Pancreas (tissue), 10 donors: Measurements from ENCODE around the gene FRMD4A. TPM values are rescaled to one million over a fixed set of nuclear protein-coding genes. Genes with fewer than 3 reads are reported as not detected.

Experiments
- ATAC-seq, 4 donors: fragments of 200-7000 bp; cut with Tn5 transposase; one replicate each; pipeline versions ENCODE4 v1.8.0 to v1.9.1; 2020; ENCODE audit warnings: mild to moderate bottlenecking in 4 of 4, moderate library complexity in 4 of 4
- DNase-seq, 6 donors: peaks; one replicate each; pipeline ENCODE4 v3.0.0-alpha.2; 2020
- FAIRE-seq: peaks from 2 replicates; lab custom pipeline; 2012; peaks lifted over from hg19 to GRCh38; lab: Jason Lieb, UNC
- H3K27ac ChIP-seq, 4 donors: fragments of 200-600 bp; sonication (generic); 1 replicate in 3 of 4; 2 replicates in 1 of 4; pipeline versions ENCODE4 v1.5.0 to v1.8.0; 2020
- H3K27me3 ChIP-seq, 4 donors: fragments of 200-600 bp; one replicate each; pipeline ENCODE4 v1.8.0; 2021
- H3K36me3 ChIP-seq, 3 donors: fragments of 200-600 bp; sonication (generic) in 1 of 3; one replicate each; pipeline versions ENCODE4 v1.5.0 to v1.8.0; 2020 to 2021
- H3K4me1 ChIP-seq, 3 donors: fragments of 200-600 bp; one replicate each; pipeline ENCODE4 v1.8.0; 2021
- H3K4me3 ChIP-seq, 4 donors: fragments of 200-600 bp; sonication (generic) in 2 of 4; one replicate each; pipeline versions ENCODE4 v1.5.0 to v1.8.0; 2020 to 2021
- H3K9me3 ChIP-seq, 4 donors: fragments of 200-600 bp; one replicate each; pipeline ENCODE4 v1.8.0; 2021
- CTCF ChIP-seq, 4 donors: fragments of 200-600 bp; sonication (generic) in 3 of 4; IDR thresholded peaks; one replicate each; pipeline versions ENCODE4 v1.5.0 to v1.8.0; 2021; ENCODE audit warnings: antibody characterized with exemption in 4 of 4
- WGBS, 2 donors: extraction: QIAGEN DNeasy Blood & Tissue Kit; methylation state at CpG; one replicate each; pipeline ENCODE4 v1.1.7; 2013; 5-methylcytosine and 5-hydroxymethylcytosine counted together
- intact Hi-C, 3 donors: fragments of 100-400 bp; cut with DNase I; formaldehyde crosslinking; loops; one replicate each; pipeline versions ENCODE4 v1.11.1 to v1.14.2; 2022
- polyA plus RNA-seq, 2 donors: library from polyadenylated mRNA; stranded (reverse); fragments of 200-250 nt; gene quantifications; one replicate each; pipeline ENCODE4 v1.2.3, GENCODE V29; 2013
- total RNA-seq, 6 donors: library from RNA; stranded (reverse); fragmentation: NEBNext Ultra II Directional in 4 of 6; extraction: Animal tissue kit (Norgen Biotek cat#: 25700) in 4 of 6; gene quantifications; one replicate each; pipeline versions ENCODE4 v1.2.1 to v1.2.4, GENCODE V29; 2021 to 2023
- donor health status: healthy with polysubstance abuse.
- donor health status: DM: no; HTN: no; CAD: no; lungs with moderate emphysema.
- donor health status: DM: no; HTN: no; CAD: no.
- donor health status: control.
- donor health status: control.
- donor health status: Bipolar disorder and iron deficiency.
- donor health status: DM: yes; HTN: yes; CAD: no.
- donor health status: DM: no; HTN: no; CAD: no.
- donor health status: DM: no; HTN: no; CAD: no.
- donor health status: DM: yes; HTN: yes; CAD: no.

FRMD4A gene
- total and polyA plus RNA-seq, 8 donors = 13.5 to 27.5 (median 18.7) TPM

GRCh38 chr10:13842117-13842516 is 488.6 kb downstream of the FRMD4A start:
- Histone ChIP-seq H3K4me1 (peaks cover 0 to under 1% (median 0%) of the 10 kb centered on the region in 3 donors), H3K9me3 (no peaks in the 10 kb centered on the region), H3K27ac (no peak overlapping the region), H3K4me3 (no peak overlapping the region), H3K36me3 (no peaks in the 10 kb centered on the region), H3K27me3 (no peaks in the 10 kb centered on the region)
- intact Hi-C loops = no loop called here
- 68 to 80% methylated on average over 3 of the region's 3 CpGs for WGBS, 2 donors
- TF ChIP-seq CTCF (IDR thresholded peaks at IDR 0.05) = no peak
- FAIRE-seq = no peak
- no peak for DNase-seq
- ATAC-seq = peak in 1 of 4 donors; percentile 23

GRCh38 chr10:13840036-13840435 is 490.7 kb downstream of the FRMD4A start:
- WGBS, 2 donors = 86 to 88% methylated on average over 3 of the region's 3 CpGs
- Histone ChIP-seq H3K4me1 (peaks cover 0 to 4% (median 0%) of the 10 kb centered on the region in 3 donors), H3K27ac (no peak overlapping the region), H3K27me3 (no peaks in the 10 kb centered on the region), H3K9me3 (no peaks in the 10 kb centered on the region), H3K36me3 (no peaks in the 10 kb centered on the region), H3K4me3 (no peak overlapping the region)
- no peak for DNase-seq
- TF ChIP-seq CTCF (IDR thresholded peaks at IDR 0.05) = no peak
- no peak for ATAC-seq
- intact Hi-C loops = no loop called here
- no peak for FAIRE-seq

- H3K27me3 ChIP-seq = no peaks in the 10 kb centered on the region
- H3K27ac ChIP-seq = no peak overlapping the region
- no peaks in the 10 kb centered on the region for H3K9me3 ChIP-seq
- FAIRE-seq = no peak
- 89 to 90% methylated on average over 9 of the region's 9 CpGs for WGBS, 2 donors
- no peak for TF ChIP-seq CTCF (IDR thresholded peaks at IDR 0.05)
- H3K4me1 ChIP-seq = peaks cover 0 to 4% (median 0%) of the 10 kb centered on the region in 3 donors
- ATAC-seq = peak in 3 of 4 donors; percentile 20 to 47 (median 20)
- H3K4me3 ChIP-seq = no peak overlapping the region
- intact Hi-C loops = no loop called here
- DNase-seq = no peak
- H3K36me3 ChIP-seq = no peaks in the 10 kb centered on the region
These were observed 491.2 kb downstream of the FRMD4A start for GRCh38 chr10:13839430-13839990.

GRCh38 chr10:13839030-13839429 is 491.7 kb downstream of the FRMD4A start:
- FAIRE-seq (no peak), DNase-seq (no peak), ATAC-seq (no peak)
- H3K36me3 ChIP-seq = no peaks in the 10 kb centered on the region
- H3K27me3 ChIP-seq = no peaks in the 10 kb centered on the region
- no peak overlapping the region for H3K27ac ChIP-seq
- peaks cover 0 to 4% (median 0%) of the 10 kb centered on the region in 3 donors for H3K4me1 ChIP-seq
- H3K4me3 ChIP-seq = no peak overlapping the region
- intact Hi-C loops = no loop called here
- H3K9me3 ChIP-seq = no peaks in the 10 kb centered on the region
- no peak for TF ChIP-seq CTCF (IDR thresholded peaks at IDR 0.05)

GRCh38 chr10:13837966-13838365 is 492.8 kb downstream of the FRMD4A start:
- TF ChIP-seq CTCF (IDR thresholded peaks at IDR 0.05) = no peak
- ATAC-seq (no peak), FAIRE-seq (no peak), DNase-seq (no peak)
- Histone ChIP-seq H3K9me3 (no peaks in the 10 kb centered on the region), H3K27ac (no peak overlapping the region), H3K27me3 (no peaks in the 10 kb centered on the region), H3K4me3 (no peak overlapping the region), H3K36me3 (no peaks in the 10 kb centered on the region), H3K4me1 (peaks cover 0 to 4% (median 0%) of the 10 kb centered on the region in 3 donors)
- WGBS, 2 donors = 92 to 95% methylated on average over 3 of the region's 3 CpGs
- intact Hi-C loops = no loop called here
